H1 (cell line): ENCODE measurements around the gene ZBTB2. TPM values are rescaled to one million over a fixed set of nuclear protein-coding genes. Genes with fewer than 3 reads are reported as not detected.

Experiments used
- FOSL1 ChIP-seq: IDR thresholded peaks from 2 replicates; pipeline ENCODE4 v1.6.1; 2011; ENCODE audit warnings: mild to moderate bottlenecking, low read depth, low read length, moderate library complexity; ENCODE audit not compliant: insufficient read depth
- polyA plus RNA-seq, 7 experiments: library from polyadenylated mRNA; depleted of rRNA in 3 of 7; stranded (reverse) in 5 of 7; unstranded in 2 of 7; fragments of >200 nt in 5 of 7; fragments of 200-250 nt in 2 of 7; gene quantifications; 1 replicate in 5 of 7; 2 replicates in 1 of 7; 4 replicates in 1 of 7; pipeline versions ENCODE4 v1.2.1 to v1.2.3, GENCODE V29; 2011 to 2013; ENCODE audit warnings: missing spikeins in 2 of 7, mixed read lengths in 2 of 7
- total RNA-seq: library from RNA; stranded (reverse); fragmentation: NEBNext Ultra II Directional; extraction: Animal tissue kit (Norgen Biotek cat#: 25700); gene quantifications from 2 replicates; pipeline ENCODE4 v1.2.1, GENCODE V29; 2021
- TF ChIP-seq, protein P1 (sequence below): IDR thresholded peaks from 2 replicates; pipeline ENCODE4 v1.6.1; 2011; ENCODE audit warnings: low read depth, mild to moderate bottlenecking, low read length; ENCODE audit not compliant: insufficient read depth

ZBTB2 gene
- total and polyA plus RNA-seq, 2 of the 8 experiments (the other 6 are each of a cell fraction or from before 2014, with no cell fraction given), result 16.1 to 23.7 TPM

DNA sequence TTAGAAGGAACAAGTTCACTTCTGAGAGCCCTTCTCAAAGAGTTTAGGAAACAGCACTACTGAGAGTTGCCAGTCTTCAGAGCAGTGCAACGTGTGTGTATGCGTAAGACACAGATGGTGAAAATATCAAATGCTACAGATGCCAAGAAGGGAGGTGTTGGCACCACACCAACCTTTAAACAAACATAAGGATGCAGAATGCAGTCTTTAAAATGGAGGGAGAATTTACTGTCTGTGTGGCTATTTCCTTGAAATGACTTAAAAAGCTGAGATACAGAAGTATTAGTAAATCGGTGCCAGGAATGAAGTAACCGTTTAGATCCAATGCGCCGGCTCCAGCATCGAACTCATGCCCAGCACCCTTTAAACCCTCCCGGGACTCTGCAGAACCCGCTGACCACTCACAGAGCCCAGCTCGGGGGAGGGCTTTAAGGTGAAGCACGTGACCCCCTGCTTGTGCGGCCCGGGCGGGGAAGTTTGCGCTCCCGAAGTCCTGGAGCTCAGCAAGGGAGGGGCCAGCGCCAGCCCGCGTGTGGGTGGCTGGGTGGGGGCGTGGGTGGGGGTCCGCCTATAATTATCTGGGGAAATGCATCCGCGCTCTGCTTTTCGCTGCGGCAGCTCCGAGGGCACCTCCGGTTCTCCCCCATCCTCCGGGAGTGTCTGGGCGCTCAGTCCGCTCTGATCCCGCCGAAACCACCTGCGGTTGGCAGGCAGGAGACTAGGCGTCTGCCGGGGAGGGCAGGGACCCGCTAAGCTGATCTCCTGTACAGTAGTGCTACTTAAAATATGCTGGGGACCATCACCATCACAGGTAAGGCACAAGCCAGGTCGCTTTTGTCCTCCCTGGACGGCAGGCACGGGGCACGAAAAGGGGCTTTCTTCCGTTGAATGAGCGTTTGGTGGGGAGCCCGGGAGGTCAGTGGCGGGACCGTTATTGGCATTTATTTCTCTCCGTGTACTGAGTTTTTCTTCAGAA, 66.0 kb downstream of the ZBTB2 start (continued):
- TF ChIP-seq, protein P1, sequence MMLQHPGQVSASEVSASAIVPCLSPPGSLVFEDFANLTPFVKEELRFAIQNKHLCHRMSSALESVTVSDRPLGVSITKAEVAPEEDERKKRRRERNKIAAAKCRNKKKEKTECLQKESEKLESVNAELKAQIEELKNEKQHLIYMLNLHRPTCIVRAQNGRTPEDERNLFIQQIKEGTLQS, result peak; percentile 47; the same call in 1 of the 2 replicates
- TF ChIP-seq FOSL1, result no peak
- TF ChIP-seq, all 59 proteins: peak for 4
